NT2/D1 (cell line): ENCODE measurements around the gene PWP1.

ENCODE experiments used
- DNase-seq: peaks from one replicate; pipeline ENCODE4 v3.0.0-alpha.2; 2011; ENCODE audit warnings: low read depth, low spot score
- H3K27me3 ChIP-seq: 2 replicates; pipeline ENCODE4 v1.6.0; 2011; ENCODE audit warnings: mild to moderate bottlenecking; ENCODE audit not compliant: insufficient read length, insufficient read depth
- H3K36me3 ChIP-seq: 2 replicates; pipeline ENCODE4 v1.6.1; 2011; ENCODE audit warnings: mild to moderate bottlenecking, low read length, mixed read lengths; ENCODE audit not compliant: insufficient read depth, insufficient read length
- H3K4me1 ChIP-seq: 2 replicates; pipeline ENCODE4 v1.5.1; 2011; ENCODE audit not compliant: insufficient read depth, insufficient read length
- H3K4me3 ChIP-seq: 2 replicates; pipeline ENCODE4 v1.5.1; 2011; ENCODE audit warnings: low read depth; ENCODE audit not compliant: insufficient read length
- H3K9ac ChIP-seq: 2 replicates; pipeline ENCODE4 v1.6.0; 2011; ENCODE audit warnings: low read depth; ENCODE audit not compliant: insufficient read length
- H3K9me3 ChIP-seq: 2 replicates; pipeline ENCODE4 v1.5.1; 2011; ENCODE audit warnings: mild to moderate bottlenecking, low read length; ENCODE audit not compliant: insufficient read depth
- SUZ12 ChIP-seq: IDR thresholded peaks from 2 replicates; pipeline ENCODE4 v1.6.1; 2011; ENCODE audit not compliant: insufficient read length, insufficient read depth; ENCODE audit errors: extremely low read depth
- YY1 ChIP-seq: IDR thresholded peaks from 2 replicates; pipeline ENCODE4 v1.6.1; 2011; ENCODE audit not compliant: insufficient read length, insufficient read depth
- ZNF274 ChIP-seq: IDR thresholded peaks from 2 replicates; pipeline ENCODE4 v1.6.1; 2011; ENCODE audit warnings: mild to moderate bottlenecking, low read depth, low read length

PWP1 gene

DNA sequence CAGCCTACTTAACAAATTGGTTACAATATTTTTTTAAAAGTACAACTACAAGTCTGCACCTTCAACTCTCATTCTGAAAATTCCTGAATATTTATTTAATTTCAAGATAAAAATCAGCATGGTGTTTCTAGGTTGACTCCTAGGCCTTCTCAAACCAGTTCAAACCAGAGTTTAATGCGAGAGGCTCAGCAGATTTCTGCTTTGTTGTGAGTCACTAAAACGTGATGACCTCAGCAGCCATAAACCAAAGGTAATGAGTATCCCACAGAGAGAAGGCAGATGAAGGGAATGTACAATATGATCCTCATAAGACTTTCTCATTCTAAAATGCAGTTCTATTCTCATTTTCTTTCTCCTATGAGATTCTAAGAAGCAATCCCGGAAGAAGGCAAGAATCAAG, 73.8 kb downstream of the PWP1 start:
- H3K9ac ChIP-seq = peak overlapping the region; percentile 85
- no peak for DNase-seq
- TF ChIP-seq SUZ12 (no peak), ZNF274 (no peak), YY1 (no peak)
- no peaks in the 10 kb centered on the region for H3K4me1 ChIP-seq
- H3K4me3 ChIP-seq = peak overlapping the region; percentile 84
- peaks cover 41% of the 10 kb centered on the region for H3K36me3 ChIP-seq
- H3K27me3 ChIP-seq = peaks cover 4% of the 10 kb centered on the region
- no peaks in the 10 kb centered on the region for H3K9me3 ChIP-seq

DNA sequence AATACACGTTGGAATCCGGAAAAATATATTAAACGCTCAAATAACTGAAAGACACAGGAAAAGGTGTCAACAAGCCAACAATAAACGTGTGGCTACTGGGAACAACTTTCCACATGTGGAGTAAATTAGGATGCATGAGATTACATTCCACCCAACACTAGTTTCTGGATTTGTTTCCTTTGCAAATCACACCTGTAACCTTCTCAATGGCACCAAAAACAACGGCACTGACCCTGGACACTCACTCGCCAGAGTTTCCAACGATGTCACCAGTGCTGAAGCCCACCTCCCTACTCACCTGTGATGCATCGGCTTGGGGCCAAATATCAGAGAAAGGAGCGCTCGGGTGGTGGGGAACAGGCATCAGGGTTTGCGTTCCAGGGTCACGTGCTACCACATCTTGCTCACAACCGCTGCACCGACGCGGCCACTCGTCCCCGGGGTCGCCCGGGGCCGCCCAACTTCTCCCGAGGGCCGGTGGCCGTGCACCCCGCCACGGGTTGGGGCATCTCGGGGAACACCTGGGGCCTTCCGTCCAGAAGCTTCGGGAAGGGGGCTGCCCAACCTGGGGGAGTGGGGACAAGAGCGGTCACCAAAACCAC, 74.7 kb downstream of the PWP1 start:
- DNase-seq = no peak
- peaks cover 4% of the 10 kb centered on the region for H3K27me3 ChIP-seq
- H3K36me3 ChIP-seq = peaks cover 35% of the 10 kb centered on the region
- no peak for TF ChIP-seq SUZ12
- TF ChIP-seq YY1 = no peak
- H3K4me3 ChIP-seq = peak overlapping the region; percentile 84
- H3K9me3 ChIP-seq = no peaks in the 10 kb centered on the region
- H3K9ac ChIP-seq = peak overlapping the region; percentile 85
- no peaks in the 10 kb centered on the region for H3K4me1 ChIP-seq

- no peak for TF ChIP-seq YY1
- TF ChIP-seq SUZ12 = no peak
- no peak for TF ChIP-seq ZNF274
- no peaks in the 10 kb centered on the region for H3K4me1 ChIP-seq
- DNase-seq = peak; percentile 89
- peaks cover 4% of the 10 kb centered on the region for H3K27me3 ChIP-seq
- peak within 1 kb of the TSS; percentile 84 for H3K4me3 ChIP-seq
- H3K9ac ChIP-seq = peak within 1 kb of the TSS; percentile 85
- peaks cover 28% of the 10 kb centered on the region for H3K36me3 ChIP-seq
- H3K9me3 ChIP-seq = no peaks in the 10 kb centered on the region
Measured at GRCh38 chr12:107760809-107761501, 75.4 kb downstream of the PWP1 start, which contains the start of gene PRDM4. Gene PRDM4, minus strand, starts transcription at chr12:107761137. Its CDS starts 622 bp downstream, at chr12:107760515.

GRCh38 chr12:107761502-107761904, 75.9 kb downstream of the PWP1 start:
- Histone ChIP-seq H3K4me3 (peak overlapping the region; percentile 84), H3K4me1 (no peaks in the 10 kb centered on the region), H3K9ac (peak overlapping the region; percentile 46), H3K27me3 (peaks cover 4% of the 10 kb centered on the region), H3K36me3 (peaks cover 23% of the 10 kb centered on the region), H3K9me3 (no peaks in the 10 kb centered on the region)
- no peak for DNase-seq
- TF ChIP-seq SUZ12 (no peak), YY1 (no peak), ZNF274 (no peak)
